22Rv1 (cell line): Measurements from ENCODE around the gene ZNF275.

ENCODE experiments used
- CTCF ChIP-seq: fragments of 450-650 bp; IDR thresholded peaks from 2 replicates; pipeline ENCODE4 v1.5.1; 2017; ENCODE audit warnings: mild to moderate bottlenecking
- ZFX ChIP-seq: fragments of 450-650 bp; IDR thresholded peaks from 2 replicates; pipeline ENCODE4 v1.6.1; 2017; ENCODE audit warnings: antibody characterized with exemption, borderline replicate concordance

GRCh38 chrX:153297376-153297775 is 36.6 kb upstream of the ZNF275 start:
- no peak for TF ChIP-seq CTCF
- no peak for TF ChIP-seq ZFX
